ENCODE results near the gene PLEK. TPM values are rescaled to one million over a fixed set of nuclear protein-coding genes. Genes with fewer than 3 reads are reported as not detected.

Gene PLEK
- total RNA-seq, 1 donor from 2014 or later: not detected

DNA sequence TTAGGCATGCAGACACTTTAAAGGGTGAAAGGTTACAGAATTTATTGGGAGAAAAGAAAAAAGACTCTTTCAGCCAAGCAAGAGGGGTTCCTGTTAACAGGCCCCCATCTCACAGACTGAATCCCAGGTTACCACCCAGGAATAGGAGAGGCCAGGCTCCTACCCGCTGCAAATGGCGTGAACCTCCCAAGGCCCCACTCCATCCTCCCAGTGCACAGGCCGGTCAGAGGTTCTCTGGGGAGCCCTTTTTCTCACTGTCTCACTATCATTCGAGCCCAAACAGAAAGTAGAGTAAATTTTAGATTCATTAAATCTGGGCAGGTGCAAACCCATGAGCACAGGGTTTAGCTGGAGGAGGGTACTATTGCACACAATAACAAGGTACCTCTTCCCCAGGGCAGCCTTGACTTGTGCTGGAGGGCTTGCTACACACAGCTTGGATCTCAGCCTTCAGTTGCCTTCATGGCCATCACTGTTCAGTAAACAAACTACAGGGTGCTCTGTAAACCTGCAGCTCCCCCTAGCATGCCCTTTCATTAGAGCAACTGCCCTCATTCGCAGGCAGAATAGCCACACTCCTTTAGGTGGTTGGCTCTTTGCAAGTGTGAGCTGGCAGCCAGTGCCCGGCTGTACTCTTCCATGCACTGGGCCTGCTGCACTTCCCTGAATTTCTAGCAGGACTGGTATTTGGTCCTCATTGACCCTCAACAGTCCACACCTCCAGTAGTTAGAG, 7.3 kb upstream of the PLEK start:
- TF ChIP-seq EZH2 (IDR thresholded peaks at IDR 0.05; ENCODE audit: insufficient read depth, low read length): no peak
- peak; percentile 17 for TF ChIP-seq CTCF (IDR thresholded peaks at IDR 0.05; ENCODE audit: insufficient read depth, low read depth, low read length)
- no peak overlapping the region for H3K4me3 ChIP-seq (ENCODE audit: insufficient read depth, low read depth, low read length)
- Mint-ChIP-seq H3K9me3 (ENCODE audit: unreplicated experiment) (no peaks in the 10 kb centered on the region), H3K36me3 (ENCODE audit: low read depth, unreplicated experiment) (no peaks in the 10 kb centered on the region), H3K4me1 (ENCODE audit: low read depth, unreplicated experiment) (no peaks in the 10 kb centered on the region), H3K4me3 (ENCODE audit: unreplicated experiment) (no peak overlapping the region), H3K27me3 (ENCODE audit: low read depth, unreplicated experiment) (no peaks in the 10 kb centered on the region), H3K27ac (ENCODE audit: unreplicated experiment) (no peak overlapping the region)
- H4K20me1 ChIP-seq (ENCODE audit: insufficient read depth, low read length): no peaks in the 10 kb centered on the region
- no peak overlapping the region for H3K27ac ChIP-seq (ENCODE audit: low read depth, low read length)
- no peak for FAIRE-seq
- peak; percentile 6 for DNase-seq (ENCODE audit: low read depth)
- H3K36me3 ChIP-seq (ENCODE audit: insufficient read depth, low read length): no peaks in the 10 kb centered on the region
- no peak overlapping the region for H3K4me2 ChIP-seq (ENCODE audit: low read length)
- no peak overlapping the region for H3K9ac ChIP-seq (ENCODE audit: low read length)
- H2AFZ ChIP-seq (ENCODE audit: low read depth, low read length): no peak overlapping the region
- no peaks in the 10 kb centered on the region for H3K79me2 ChIP-seq (ENCODE audit: insufficient read depth, low read length)
- H3K4me1 ChIP-seq (ENCODE audit: insufficient read depth, low read length): no peaks in the 10 kb centered on the region
- no peaks in the 10 kb centered on the region for H3K9me3 ChIP-seq (ENCODE audit: insufficient read depth, low read depth, low read length)
- no peaks in the 10 kb centered on the region for H3K27me3 ChIP-seq (ENCODE audit: insufficient read depth, low read length)

GRCh38 chr2:68359889-68360288, 5.2 kb upstream of the PLEK start:
- Histone ChIP-seq H3K4me3 (ENCODE audit: insufficient read depth, low read depth, low read length) (no peak overlapping the region), H2AFZ (ENCODE audit: low read depth, low read length) (no peak overlapping the region), H3K4me1 (ENCODE audit: insufficient read depth, low read length) (no peaks in the 10 kb centered on the region), H4K20me1 (ENCODE audit: insufficient read depth, low read length) (no peaks in the 10 kb centered on the region), H3K79me2 (ENCODE audit: insufficient read depth, low read length) (no peaks in the 10 kb centered on the region), H3K36me3 (ENCODE audit: insufficient read depth, low read length) (no peaks in the 10 kb centered on the region), H3K4me2 (ENCODE audit: low read length) (no peak overlapping the region), H3K9ac (ENCODE audit: low read length) (no peak overlapping the region), H3K27ac (ENCODE audit: low read depth, low read length) (no peak overlapping the region), H3K27me3 (ENCODE audit: insufficient read depth, low read length) (no peaks in the 10 kb centered on the region), H3K9me3 (ENCODE audit: insufficient read depth, low read depth, low read length) (no peaks in the 10 kb centered on the region)
- TF ChIP-seq CTCF (IDR thresholded peaks at IDR 0.05; ENCODE audit: insufficient read depth, low read depth, low read length) (no peak), EZH2 (IDR thresholded peaks at IDR 0.05; ENCODE audit: insufficient read depth, low read length) (no peak)
- Mint-ChIP-seq H3K27me3 (ENCODE audit: low read depth, unreplicated experiment) (no peaks in the 10 kb centered on the region), H3K27ac (ENCODE audit: unreplicated experiment) (no peak overlapping the region), H3K9me3 (ENCODE audit: unreplicated experiment) (no peaks in the 10 kb centered on the region), H3K36me3 (ENCODE audit: low read depth, unreplicated experiment) (no peaks in the 10 kb centered on the region), H3K4me1 (ENCODE audit: low read depth, unreplicated experiment) (no peaks in the 10 kb centered on the region), H3K4me3 (ENCODE audit: unreplicated experiment) (no peak overlapping the region)
- FAIRE-seq (no peak), DNase-seq (ENCODE audit: low read depth) (no peak)

DNA sequence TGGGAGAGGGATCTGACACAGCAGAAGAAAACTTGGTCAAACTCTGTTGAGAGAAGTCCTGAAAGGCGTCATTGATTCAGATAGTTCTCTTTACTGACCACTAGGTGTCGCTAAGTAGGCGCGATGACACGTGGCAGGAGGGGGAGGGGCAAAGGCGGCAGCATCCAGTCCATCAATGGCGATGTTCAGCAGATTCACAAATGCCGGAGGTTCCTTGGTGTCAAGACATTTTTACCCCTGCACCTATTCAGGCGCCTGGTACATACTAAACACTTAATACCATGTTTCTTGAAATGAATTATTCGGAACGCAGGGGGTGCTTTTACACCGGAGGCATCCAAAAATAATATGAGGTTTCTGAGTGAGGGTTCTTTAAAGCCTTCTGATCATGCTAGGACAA, 3.0 kb upstream of the PLEK start:
- H3K27me3 Mint-ChIP-seq (ENCODE audit: low read depth, unreplicated experiment): no peaks in the 10 kb centered on the region
- no peaks in the 10 kb centered on the region for H3K27me3 ChIP-seq (ENCODE audit: insufficient read depth, low read length)
- no peaks in the 10 kb centered on the region for H3K4me1 Mint-ChIP-seq (ENCODE audit: low read depth, unreplicated experiment)
- no peaks in the 10 kb centered on the region for H3K36me3 ChIP-seq (ENCODE audit: insufficient read depth, low read length)
- H3K36me3 Mint-ChIP-seq (ENCODE audit: low read depth, unreplicated experiment): no peaks in the 10 kb centered on the region
- no peak overlapping the region for H3K27ac ChIP-seq (ENCODE audit: low read depth, low read length)
- no peaks in the 10 kb centered on the region for H3K4me1 ChIP-seq (ENCODE audit: insufficient read depth, low read length)
- DNase-seq (ENCODE audit: low read depth) (peak; percentile 10), FAIRE-seq (no peak)
- H4K20me1 ChIP-seq (ENCODE audit: insufficient read depth, low read length): no peaks in the 10 kb centered on the region
- no peak overlapping the region for H3K4me3 ChIP-seq (ENCODE audit: insufficient read depth, low read depth, low read length)
- no peak overlapping the region for H2AFZ ChIP-seq (ENCODE audit: low read depth, low read length)
- no peak overlapping the region for H3K4me2 ChIP-seq (ENCODE audit: low read length)
- no peaks in the 10 kb centered on the region for H3K79me2 ChIP-seq (ENCODE audit: insufficient read depth, low read length)
- no peaks in the 10 kb centered on the region for H3K9me3 ChIP-seq (ENCODE audit: insufficient read depth, low read depth, low read length)
- peak; percentile 58 for TF ChIP-seq CTCF (IDR thresholded peaks at IDR 0.05; ENCODE audit: insufficient read depth, low read depth, low read length)
- TF ChIP-seq EZH2 (IDR thresholded peaks at IDR 0.05; ENCODE audit: insufficient read depth, low read length): no peak
- H3K9me3 Mint-ChIP-seq (ENCODE audit: unreplicated experiment): no peaks in the 10 kb centered on the region
- no peak overlapping the region for H3K27ac Mint-ChIP-seq (ENCODE audit: unreplicated experiment)
- H3K4me3 Mint-ChIP-seq (ENCODE audit: unreplicated experiment): no peak overlapping the region
- H3K9ac ChIP-seq (ENCODE audit: low read length): no peak overlapping the region
